ENCODE data around the gene CEBPE. TPM values are rescaled to one million over a fixed set of nuclear protein-coding genes. Genes with fewer than 3 reads are reported as not detected.

The CEBPE gene
- total and polyA plus RNA-seq, 7 donors: 0.28 to 0.68 TPM; not detected in 5

GRCh38 chr14:23077962-23078361 is 41.1 kb downstream of the CEBPE start:
- H3K4me1 ChIP-seq: peaks cover 0 to 19% (median 5%) of the 10 kb centered on the region in 4 donors
- intact Hi-C loops (cut with DNase I): no loop called here
- no peaks in the 10 kb centered on the region for H3K9me3 ChIP-seq
- DNase-seq: no peak
- WGBS, 2 donors: 90% methylated on average over 5 of the region's 5 CpGs
- H3K27ac ChIP-seq: peak overlapping the region; percentile 34 to 67 (median 57)
- TF ChIP-seq EP300 (IDR thresholded peaks at IDR 0.05) (no peak), CTCF (IDR thresholded peaks at IDR 0.05) (no peak), POLR2A (IDR thresholded peaks at IDR 0.05) (no peak), POLR2AphosphoS5 (IDR thresholded peaks at IDR 0.05) (no peak)
- no peaks in the 10 kb centered on the region for H3K27me3 ChIP-seq
- peaks cover 47 to 100% (median 70%) of the 10 kb centered on the region in 4 donors for H3K36me3 ChIP-seq
- no peak overlapping the region for H3K4me3 ChIP-seq

- intact Hi-C loops (cut with DNase I): no loop called here
- DNase-seq: no peak
Observed at GRCh38 chr14:23076785-23077408, 42.2 kb downstream of the CEBPE start.

GRCh38 chr14:23074906-23075305 is 44.1 kb downstream of the CEBPE start:
- WGBS, 2 donors: 95 to 97% methylated on average over 1 of the region's 1 CpG
- no peak overlapping the region for H3K27ac ChIP-seq
- no peak for TF ChIP-seq EP300 (IDR thresholded peaks at IDR 0.05)
- TF ChIP-seq POLR2AphosphoS5 (IDR thresholded peaks at IDR 0.05): no peak
- TF ChIP-seq CTCF (IDR thresholded peaks at IDR 0.05): no peak
- TF ChIP-seq POLR2A (IDR thresholded peaks at IDR 0.05): no peak

More at GRCh38 chr14:23076785-23077408, 42.2 kb downstream of the CEBPE start:
- TF ChIP-seq CTCF (IDR thresholded peaks at IDR 0.05) (peak in 2 of 4 experiments; percentile 32 to 55), POLR2A (IDR thresholded peaks at IDR 0.05) (no peak), POLR2AphosphoS5 (IDR thresholded peaks at IDR 0.05) (no peak)
- no peaks in the 10 kb centered on the region for H3K27me3 ChIP-seq
- peaks cover 47 to 98% (median 77%) of the 10 kb centered on the region in 4 donors for H3K36me3 ChIP-seq
- no peak overlapping the region for H3K4me3 ChIP-seq
- H3K9me3 ChIP-seq: no peaks in the 10 kb centered on the region
- 68 to 71% methylated on average over 5 of the region's 5 CpGs for WGBS, 2 donors
- H3K27ac ChIP-seq: peak overlapping the region in 1 of 4 donors; percentile 9
- H3K4me1 ChIP-seq: peaks cover 0 to 24% (median 13%) of the 10 kb centered on the region in 4 donors

GRCh38 chr14:23071921-23072539 is 47.0 kb downstream of the CEBPE start:
- intact Hi-C loops (cut with DNase I): no loop called here
- peaks cover 9 to 70% (median 52%) of the 10 kb centered on the region in 4 donors for H3K36me3 ChIP-seq
- WGBS, 2 donors: 33 to 62% methylated on average over 5 of the region's 5 CpGs
- no peaks in the 10 kb centered on the region for H3K27me3 ChIP-seq
- TF ChIP-seq POLR2AphosphoS5 (IDR thresholded peaks at IDR 0.05) (no peak), CTCF (IDR thresholded peaks at IDR 0.05) (no peak), EP300 (IDR thresholded peaks at IDR 0.05) (no peak), POLR2A (IDR thresholded peaks at IDR 0.05) (no peak)
- no peak for DNase-seq
- peaks cover 0 to 41% (median 38%) of the 10 kb centered on the region in 4 donors for H3K4me1 ChIP-seq
- no peaks in the 10 kb centered on the region for H3K9me3 ChIP-seq
- peak overlapping the region in 3 of 4 donors; percentile 50 to 63 (median 58) for H3K4me3 ChIP-seq
- peak overlapping the region; percentile 75 to 87 (median 84) for H3K27ac ChIP-seq

More at GRCh38 chr14:23074906-23075305, 44.1 kb downstream of the CEBPE start:
- Histone ChIP-seq H3K9me3 (no peaks in the 10 kb centered on the region), H3K27me3 (no peaks in the 10 kb centered on the region), H3K4me1 (peaks cover 0 to 41% (median 29%) of the 10 kb centered on the region in 4 donors), H3K4me3 (no peak overlapping the region), H3K36me3 (peaks cover 34 to 78% (median 59%) of the 10 kb centered on the region in 4 donors)
- intact Hi-C loops (cut with DNase I): no loop called here
- DNase-seq: no peak

All from sigmoid colon (tissue), 7 donors.